GM23338 (cell line): ENCODE results near the gene ZNF536. TPM values are rescaled to one million over a fixed set of nuclear protein-coding genes. Genes with fewer than 3 reads are reported as not detected.
A peak's percentile ranks its signal among the peaks of the same experiment; 100 is the strongest.

Experiments
- ATAC-seq: fragments of 200-7000 bp; cut with Tn5 transposase; 3 replicates; pipeline ENCODE4 v1.9.1; 2020
- DNase-seq: peaks from one replicate; pipeline ENCODE4 v3.0.0-alpha.2; 2015; ENCODE audit warnings: low spot score
- H2AFZ ChIP-seq: fragments of 200-600 bp; sonication (generic); 2 replicates; pipeline ENCODE4 v1.8.0; 2016; ENCODE audit warnings: antibody characterized with exemption, mild to moderate bottlenecking, moderate library complexity
- H3F3A ChIP-seq: fragments of 200-600 bp; sonication (generic); replicated peaks from 2 replicates; pipeline ENCODE4 v1.8.0; 2017; ENCODE audit warnings: antibody characterized with exemption, mixed run types, low read depth
- H3K27ac ChIP-seq: fragments of 200-600 bp; sonication (generic); 2 replicates; pipeline ENCODE4 v1.6.1; 2016; ENCODE audit warnings: low read depth
- H3K27me3 ChIP-seq: fragments of 200-600 bp; sonication (generic); 2 replicates; pipeline ENCODE4 v1.8.0; 2016; ENCODE audit warnings: mild to moderate bottlenecking, mixed run types, moderate library complexity; ENCODE audit not compliant: insufficient read depth
- H3K36me3 ChIP-seq: fragments of 200-600 bp; sonication (generic); 2 replicates; pipeline ENCODE4 v1.8.0; 2016; ENCODE audit warnings: mild to moderate bottlenecking; ENCODE audit not compliant: insufficient read depth
- H3K4me1 ChIP-seq: fragments of 200-600 bp; sonication (generic); 2 replicates; pipeline ENCODE4 v1.8.0; 2016; ENCODE audit warnings: mild to moderate bottlenecking, moderate library complexity; ENCODE audit not compliant: insufficient read depth
- H3K4me2 ChIP-seq: fragments of 200-600 bp; sonication (generic); 2 replicates; pipeline ENCODE4 v1.7.1; 2017; ENCODE audit warnings: mixed run types
- H3K4me3 ChIP-seq: fragments of 200-600 bp; sonication (generic); 2 replicates; pipeline ENCODE4 v1.6.1; 2016; ENCODE audit warnings: mixed run types
- H3K79me2 ChIP-seq: fragments of 200-600 bp; sonication (generic); replicated peaks from 2 replicates; pipeline ENCODE4 v1.8.0; 2017; ENCODE audit warnings: mild to moderate bottlenecking; ENCODE audit not compliant: insufficient read depth
- H3K9me2 ChIP-seq: fragments of 200-600 bp; sonication (generic); 2 replicates; pipeline ENCODE4 v1.8.0; 2017; ENCODE audit not compliant: insufficient read depth
- H4K20me1 ChIP-seq: fragments of 200-600 bp; sonication (generic); replicated peaks from 2 replicates; pipeline ENCODE4 v1.8.0; 2017; ENCODE audit warnings: mild to moderate bottlenecking; ENCODE audit not compliant: insufficient read depth
- H3K27ac Mint-ChIP-seq: 2 replicates; pipeline ENCODE4 v1.8.0; 2020; ENCODE audit warnings: inconsistent platforms, mild to moderate bottlenecking, moderate library complexity, mixed read lengths
- H3K27me3 Mint-ChIP-seq: 3 replicates; pipeline ENCODE4 v1.8.0; 2022; ENCODE audit warnings: low read depth, mild to moderate bottlenecking, moderate library complexity, mixed read lengths, inconsistent platforms; ENCODE audit not compliant: insufficient read depth, poor library complexity
- H3K36me3 Mint-ChIP-seq: 3 replicates; pipeline ENCODE4 v1.8.0; 2021; ENCODE audit warnings: low read depth, mild to moderate bottlenecking, inconsistent platforms, moderate library complexity, mixed read lengths
- H3K4me1 Mint-ChIP-seq: 3 replicates; pipeline ENCODE4 v1.8.0; 2020; ENCODE audit warnings: mild to moderate bottlenecking, inconsistent platforms, mixed read lengths
- H3K4me3 Mint-ChIP-seq: 3 replicates; pipeline ENCODE4 v1.8.0; 2021; ENCODE audit warnings: moderate library complexity, mild to moderate bottlenecking, inconsistent platforms, mixed read lengths
- H3K9me3 Mint-ChIP-seq: 3 replicates; pipeline ENCODE4 v1.8.0; 2020; ENCODE audit warnings: moderate library complexity, mild to moderate bottlenecking, inconsistent platforms, mixed read lengths
- EZH2 ChIP-seq: fragments of 200-600 bp; sonication (generic); IDR thresholded peaks from one replicate; pipeline ENCODE4 v1.8.0; 2017; ENCODE audit warnings: antibody characterized with exemption, mild to moderate bottlenecking, low read depth; ENCODE audit not compliant: unreplicated experiment
- NANOG ChIP-seq: IDR thresholded peaks from 2 replicates; pipeline ENCODE4 v1.6.1; 2016; ENCODE audit warnings: antibody characterized with exemption, borderline replicate concordance
- POLR2AphosphoS5 ChIP-seq: IDR thresholded peaks from 2 replicates; pipeline ENCODE4 v1.6.1; 2016; ENCODE audit warnings: antibody characterized with exemption, low read depth
- polyA plus RNA-seq: library from polyadenylated mRNA; unstranded; fragments of >200 nt; fragmentation: Nextera tagmentation; extraction: Ambion mirVana; gene quantifications from 2 replicates; pipeline ENCODE4 v1.2.1, GENCODE V29; 2016
- total RNA-seq: library from RNA; depleted of rRNA; stranded (reverse); fragments of >200 nt; shearing (Covaris generic); gene quantifications from 2 replicates; pipeline ENCODE4 v1.2.3, GENCODE V29; 2014
- TF ChIP-seq, protein P1 (sequence below): IDR thresholded peaks from one replicate; pipeline ENCODE4 v1.6.1; 2018; ENCODE audit warnings: antibody characterized with exemption; ENCODE audit not compliant: unreplicated experiment
- TF ChIP-seq, protein P2 (sequence below), 2 experiments: fragments of 200-600 bp in 1 of 2; sonication (generic) in 1 of 2; conservative IDR thresholded peaks; 2 replicates each; pipeline versions ENCODE4 v1.5.1 to v1.6.1; 2016 to 2017; ENCODE audit warnings: antibody characterized with exemption in 2 of 2, low read depth in 2 of 2, mild to moderate bottlenecking in 2 of 2, moderate library complexity in 1 of 2
- TF ChIP-seq, protein P3 (sequence below): IDR thresholded peaks from 2 replicates; pipeline ENCODE4 v1.6.1; 2016; ENCODE audit warnings: antibody characterized with exemption

The ZNF536 gene
- total and polyA plus RNA-seq, 2 experiments from 2014 or later = 0.07 TPM; not detected in 1

DNA sequence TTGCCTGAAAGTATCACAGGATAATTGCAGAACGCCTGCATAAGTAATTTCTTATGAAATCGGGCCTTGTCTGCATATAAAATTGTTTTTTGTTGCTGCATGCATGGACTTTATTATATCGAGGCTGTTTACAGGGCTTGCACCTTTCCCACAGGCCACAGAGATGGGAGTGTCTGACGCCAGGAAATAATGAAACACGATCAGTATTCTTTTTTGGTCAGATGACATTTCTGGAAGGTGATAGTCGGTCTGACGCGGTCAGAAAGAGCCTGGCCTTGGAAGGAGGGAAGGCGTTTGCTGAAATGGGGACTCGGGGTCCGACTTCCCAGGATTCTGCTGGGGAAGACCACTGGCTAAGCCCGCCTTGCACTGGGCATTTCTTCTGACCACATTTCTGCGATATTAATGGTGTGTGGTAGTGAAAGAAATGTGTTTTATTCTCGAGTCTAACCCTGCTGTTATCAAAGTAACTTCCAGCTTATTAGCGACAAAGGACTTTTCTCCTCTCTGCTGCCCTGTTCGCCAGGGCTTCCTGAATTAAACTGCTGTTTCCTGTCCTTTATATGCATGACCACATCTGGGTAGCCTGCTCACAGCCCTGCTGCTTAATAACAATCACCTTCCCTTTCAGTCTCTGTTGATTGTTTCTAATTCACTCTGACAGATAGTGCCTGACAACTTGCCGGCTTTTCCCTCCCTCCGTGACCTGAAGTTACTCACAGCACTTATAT is 11.6 kb upstream of the ZNF536 start:
- H3K27ac ChIP-seq = no peak overlapping the region
- no peaks in the 10 kb centered on the region for H3F3A ChIP-seq
- no peaks in the 10 kb centered on the region; the same call in 2 of the 3 replicates for H3K36me3 Mint-ChIP-seq
- peaks cover 6% of the 10 kb centered on the region; the same call in 1 of the 2 replicates for H3K9me2 ChIP-seq
- peaks cover 27% of the 10 kb centered on the region for H3K4me1 Mint-ChIP-seq
- H3K27me3 Mint-ChIP-seq = peaks cover 19% of the 10 kb centered on the region
- no peaks in the 10 kb centered on the region for H3K36me3 ChIP-seq
- no peak overlapping the region for H3K4me3 ChIP-seq
- no peaks in the 10 kb centered on the region for H3K79me2 ChIP-seq
- DNase-seq (peak; percentile 55), ATAC-seq (peak; percentile 62)
- H4K20me1 ChIP-seq = no peaks in the 10 kb centered on the region
- TF ChIP-seq EZH2 (no peak), NANOG (no peak)
- TF ChIP-seq, protein P1, sequence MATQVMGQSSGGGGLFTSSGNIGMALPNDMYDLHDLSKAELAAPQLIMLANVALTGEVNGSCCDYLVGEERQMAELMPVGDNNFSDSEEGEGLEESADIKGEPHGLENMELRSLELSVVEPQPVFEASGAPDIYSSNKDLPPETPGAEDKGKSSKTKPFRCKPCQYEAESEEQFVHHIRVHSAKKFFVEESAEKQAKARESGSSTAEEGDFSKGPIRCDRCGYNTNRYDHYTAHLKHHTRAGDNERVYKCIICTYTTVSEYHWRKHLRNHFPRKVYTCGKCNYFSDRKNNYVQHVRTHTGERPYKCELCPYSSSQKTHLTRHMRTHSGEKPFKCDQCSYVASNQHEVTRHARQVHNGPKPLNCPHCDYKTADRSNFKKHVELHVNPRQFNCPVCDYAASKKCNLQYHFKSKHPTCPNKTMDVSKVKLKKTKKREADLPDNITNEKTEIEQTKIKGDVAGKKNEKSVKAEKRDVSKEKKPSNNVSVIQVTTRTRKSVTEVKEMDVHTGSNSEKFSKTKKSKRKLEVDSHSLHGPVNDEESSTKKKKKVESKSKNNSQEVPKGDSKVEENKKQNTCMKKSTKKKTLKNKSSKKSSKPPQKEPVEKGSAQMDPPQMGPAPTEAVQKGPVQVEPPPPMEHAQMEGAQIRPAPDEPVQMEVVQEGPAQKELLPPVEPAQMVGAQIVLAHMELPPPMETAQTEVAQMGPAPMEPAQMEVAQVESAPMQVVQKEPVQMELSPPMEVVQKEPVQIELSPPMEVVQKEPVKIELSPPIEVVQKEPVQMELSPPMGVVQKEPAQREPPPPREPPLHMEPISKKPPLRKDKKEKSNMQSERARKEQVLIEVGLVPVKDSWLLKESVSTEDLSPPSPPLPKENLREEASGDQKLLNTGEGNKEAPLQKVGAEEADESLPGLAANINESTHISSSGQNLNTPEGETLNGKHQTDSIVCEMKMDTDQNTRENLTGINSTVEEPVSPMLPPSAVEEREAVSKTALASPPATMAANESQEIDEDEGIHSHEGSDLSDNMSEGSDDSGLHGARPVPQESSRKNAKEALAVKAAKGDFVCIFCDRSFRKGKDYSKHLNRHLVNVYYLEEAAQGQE = no peak
- H3K27ac Mint-ChIP-seq = no peak overlapping the region; the same call in 1 of the 2 replicates
- H3K9me3 Mint-ChIP-seq = peaks cover 3% of the 10 kb centered on the region; the same call in 1 of the 3 replicates
- no peaks in the 10 kb centered on the region for H3K27me3 ChIP-seq
- H3K4me1 ChIP-seq = peaks cover 26% of the 10 kb centered on the region
- H2AFZ ChIP-seq = no peak overlapping the region
- H3K4me2 ChIP-seq = peak overlapping the region; percentile 26; the same call in 1 of the 2 replicates
- H3K4me3 Mint-ChIP-seq = no peak overlapping the region

DNA sequence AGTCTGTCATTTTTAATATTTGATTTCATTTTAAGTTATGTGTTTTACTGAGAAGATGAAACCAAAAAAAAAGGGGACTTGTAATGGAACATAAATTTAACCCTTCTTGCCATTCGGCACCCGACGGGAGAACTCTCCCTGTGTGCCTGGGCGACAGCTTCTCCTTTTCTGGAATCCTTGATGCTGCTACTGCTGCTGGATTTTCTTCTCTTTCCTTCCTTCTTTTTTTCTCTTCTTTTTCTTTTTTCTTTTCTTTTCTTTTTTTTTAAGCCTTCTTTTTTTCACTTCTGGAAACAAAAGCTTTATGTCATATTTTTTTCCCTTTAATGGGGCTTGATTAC is 11.1 kb upstream of the ZNF536 start:
- Histone ChIP-seq H3F3A (no peaks in the 10 kb centered on the region), H3K27me3 (no peaks in the 10 kb centered on the region), H3K4me1 (peaks cover 26% of the 10 kb centered on the region), H3K9me2 (peaks cover 6% of the 10 kb centered on the region; the same call in 1 of the 2 replicates), H3K27ac (no peak overlapping the region), H3K4me3 (no peak overlapping the region), H3K4me2 (peak overlapping the region; percentile 3; the same call in 1 of the 2 replicates), H2AFZ (no peak overlapping the region), H3K36me3 (no peaks in the 10 kb centered on the region), H4K20me1 (no peaks in the 10 kb centered on the region), H3K79me2 (no peaks in the 10 kb centered on the region)
- Mint-ChIP-seq H3K27ac (no peak overlapping the region), H3K27me3 (peaks cover 21% of the 10 kb centered on the region), H3K36me3 (no peaks in the 10 kb centered on the region; the same call in 2 of the 3 replicates), H3K9me3 (no peaks in the 10 kb centered on the region), H3K4me3 (no peak overlapping the region), H3K4me1 (peaks cover 30% of the 10 kb centered on the region)
- TF ChIP-seq, protein P2, sequence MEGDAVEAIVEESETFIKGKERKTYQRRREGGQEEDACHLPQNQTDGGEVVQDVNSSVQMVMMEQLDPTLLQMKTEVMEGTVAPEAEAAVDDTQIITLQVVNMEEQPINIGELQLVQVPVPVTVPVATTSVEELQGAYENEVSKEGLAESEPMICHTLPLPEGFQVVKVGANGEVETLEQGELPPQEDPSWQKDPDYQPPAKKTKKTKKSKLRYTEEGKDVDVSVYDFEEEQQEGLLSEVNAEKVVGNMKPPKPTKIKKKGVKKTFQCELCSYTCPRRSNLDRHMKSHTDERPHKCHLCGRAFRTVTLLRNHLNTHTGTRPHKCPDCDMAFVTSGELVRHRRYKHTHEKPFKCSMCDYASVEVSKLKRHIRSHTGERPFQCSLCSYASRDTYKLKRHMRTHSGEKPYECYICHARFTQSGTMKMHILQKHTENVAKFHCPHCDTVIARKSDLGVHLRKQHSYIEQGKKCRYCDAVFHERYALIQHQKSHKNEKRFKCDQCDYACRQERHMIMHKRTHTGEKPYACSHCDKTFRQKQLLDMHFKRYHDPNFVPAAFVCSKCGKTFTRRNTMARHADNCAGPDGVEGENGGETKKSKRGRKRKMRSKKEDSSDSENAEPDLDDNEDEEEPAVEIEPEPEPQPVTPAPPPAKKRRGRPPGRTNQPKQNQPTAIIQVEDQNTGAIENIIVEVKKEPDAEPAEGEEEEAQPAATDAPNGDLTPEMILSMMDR (conservative IDR thresholded peaks at IDR 0.05; ENCODE audit: low read depth in 2 of 2) = no peak
- no peak for TF ChIP-seq POLR2AphosphoS5
- TF ChIP-seq, protein P1 = no peak
- TF ChIP-seq, protein P3, sequence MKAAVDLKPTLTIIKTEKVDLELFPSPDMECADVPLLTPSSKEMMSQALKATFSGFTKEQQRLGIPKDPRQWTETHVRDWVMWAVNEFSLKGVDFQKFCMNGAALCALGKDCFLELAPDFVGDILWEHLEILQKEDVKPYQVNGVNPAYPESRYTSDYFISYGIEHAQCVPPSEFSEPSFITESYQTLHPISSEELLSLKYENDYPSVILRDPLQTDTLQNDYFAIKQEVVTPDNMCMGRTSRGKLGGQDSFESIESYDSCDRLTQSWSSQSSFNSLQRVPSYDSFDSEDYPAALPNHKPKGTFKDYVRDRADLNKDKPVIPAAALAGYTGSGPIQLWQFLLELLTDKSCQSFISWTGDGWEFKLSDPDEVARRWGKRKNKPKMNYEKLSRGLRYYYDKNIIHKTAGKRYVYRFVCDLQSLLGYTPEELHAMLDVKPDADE = no peak
- DNase-seq = no peak
- no peak for ATAC-seq
